ENCODE data around the gene MAP3K5.
"Not testable (repeated sequence)": the region's sequence is repeated elsewhere in the genome, so short reads cannot be mapped to it uniquely, and the experiment has no call there.

The MAP3K5 gene

DNA sequence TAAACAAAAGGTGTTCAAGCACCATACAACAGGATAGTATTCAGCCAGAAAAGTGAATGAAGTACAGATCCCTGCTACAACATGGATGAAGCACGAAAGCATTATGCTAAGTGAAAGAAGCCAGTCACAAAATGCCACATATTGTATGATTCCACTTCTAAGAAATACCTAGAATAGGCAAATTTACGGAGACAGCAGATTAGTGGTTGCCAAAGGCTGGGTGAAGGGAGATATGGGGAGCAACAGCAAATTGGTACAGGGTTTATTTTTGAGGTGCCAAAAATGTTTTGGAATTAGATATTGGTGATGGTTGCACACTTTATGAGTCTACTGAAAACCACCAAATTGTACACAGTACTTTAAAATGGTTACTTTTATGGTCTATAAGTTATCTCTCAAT lies 23.2 kb downstream of the MAP3K5 start:
- no peak for FAIRE-seq

DNA sequence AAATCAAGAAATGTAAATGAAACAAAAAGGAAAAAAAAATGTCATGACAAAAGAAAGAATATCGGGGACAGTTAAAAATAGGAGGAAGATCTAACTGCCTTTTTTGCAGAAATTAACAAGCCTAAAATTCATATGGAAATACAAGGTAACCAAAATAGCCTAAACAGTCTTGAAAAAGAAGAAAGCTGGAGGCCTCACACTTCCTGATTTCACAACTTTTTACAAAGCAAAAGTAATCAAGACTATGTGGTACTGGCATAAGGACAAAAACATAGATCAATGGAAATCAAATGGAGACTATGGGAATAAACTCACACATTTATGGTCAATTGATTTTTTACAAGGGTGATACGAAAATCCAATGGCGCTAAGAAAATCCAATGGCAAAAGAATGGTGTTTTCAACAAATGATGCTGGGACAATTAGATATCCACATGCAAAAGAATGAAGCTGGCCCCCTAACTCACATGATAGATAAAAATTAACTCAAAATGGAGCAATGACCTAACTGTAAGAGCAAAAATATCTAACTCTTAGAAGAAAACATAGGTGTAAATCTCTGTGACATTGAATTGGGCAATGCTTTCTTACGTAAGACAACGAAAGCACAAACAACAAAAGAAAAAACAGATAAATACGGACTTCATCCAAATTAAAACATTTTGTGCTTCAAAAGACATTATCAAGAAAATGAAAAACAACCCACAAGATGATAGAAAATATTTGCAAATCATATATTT lies 24.5 kb downstream of the MAP3K5 start:
- no peak for FAIRE-seq

GRCh38 chr6:136767103-136767502 lies 25.2 kb downstream of the MAP3K5 start:
- FAIRE-seq: no peak

- FAIRE-seq: no peak
These were observed 26.0 kb downstream of the MAP3K5 start for GRCh38 chr6:136766274-136766673.

DNA sequence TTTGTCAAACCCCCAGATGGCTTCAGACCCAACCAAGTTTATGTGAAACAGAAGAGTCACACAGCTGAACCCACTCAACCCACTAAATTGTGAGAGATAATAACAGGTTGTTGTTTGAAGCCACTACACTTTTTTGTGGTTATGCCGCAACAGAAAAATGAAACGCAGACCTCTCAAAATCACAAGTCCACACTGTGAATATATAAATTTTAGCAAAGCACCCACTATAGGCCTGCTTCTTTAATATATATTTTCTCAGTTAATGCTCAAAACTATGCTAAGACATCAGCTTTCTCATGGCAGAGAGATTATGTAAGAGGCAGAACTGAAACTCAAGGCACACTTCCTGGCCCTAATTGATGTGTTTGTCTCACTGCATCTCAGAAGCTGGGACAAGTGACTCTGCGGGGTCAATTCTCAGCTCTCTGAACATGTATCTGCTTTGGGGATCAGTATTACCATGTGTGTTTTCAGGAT lies 27.7 kb downstream of the MAP3K5 start:
- FAIRE-seq: no peak

DNA sequence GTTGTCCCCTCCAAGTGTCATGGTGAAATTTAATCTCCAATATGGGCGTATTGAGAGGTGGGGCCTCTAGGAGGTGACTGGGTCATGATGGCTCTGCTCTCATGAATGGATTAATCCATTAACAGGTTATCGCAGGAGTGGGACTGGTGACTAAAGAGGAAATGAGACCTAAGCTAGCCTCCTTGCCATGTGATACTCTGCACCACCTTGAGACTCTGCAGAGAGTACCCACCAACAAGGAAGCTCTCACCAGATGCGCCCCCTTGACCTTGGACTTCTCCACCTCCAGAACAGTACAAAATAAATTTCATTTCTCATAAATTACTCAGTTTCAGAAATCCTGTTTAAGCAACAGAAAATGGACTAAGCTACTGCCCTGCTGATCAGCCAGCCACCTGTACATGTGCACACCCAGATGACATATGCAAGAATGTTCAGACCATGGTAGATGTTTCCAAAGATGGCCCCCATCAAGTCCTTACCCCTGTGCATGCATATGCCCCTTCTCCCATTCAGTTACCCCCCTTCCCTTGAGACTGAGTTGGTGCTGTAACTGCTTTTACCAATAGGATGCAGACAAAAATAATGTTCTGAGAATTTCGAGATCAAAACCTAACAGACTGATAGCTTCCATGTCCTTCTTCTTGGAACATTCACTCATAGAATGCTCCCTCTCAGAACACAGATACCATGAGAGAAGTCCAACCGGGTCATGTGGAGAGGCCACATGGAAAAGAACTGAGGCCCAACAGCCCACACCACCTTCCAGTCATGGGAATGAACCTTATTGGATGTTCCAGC lies 28.4 kb downstream of the MAP3K5 start:
- no peak for FAIRE-seq

DNA sequence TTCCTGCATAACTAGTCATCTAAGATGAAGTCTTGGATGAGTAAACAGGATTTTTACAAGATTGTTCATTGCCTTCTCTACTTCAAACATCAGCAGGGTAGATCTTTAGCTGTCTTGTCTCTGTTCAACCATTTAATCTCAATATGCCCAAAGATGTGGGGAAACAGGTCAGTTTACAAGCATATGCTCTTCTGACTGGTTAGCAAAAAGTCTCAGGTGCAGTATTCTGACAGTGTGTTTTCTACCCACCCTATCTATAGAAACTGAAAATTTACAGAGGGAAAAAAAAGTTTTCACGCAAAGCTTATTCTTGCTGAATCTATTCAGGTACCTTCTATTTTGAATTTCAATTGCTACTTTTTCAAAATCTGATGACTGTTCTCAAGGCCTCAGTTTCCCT lies 29.0 kb downstream of the MAP3K5 start:
- FAIRE-seq: no peak

DNA sequence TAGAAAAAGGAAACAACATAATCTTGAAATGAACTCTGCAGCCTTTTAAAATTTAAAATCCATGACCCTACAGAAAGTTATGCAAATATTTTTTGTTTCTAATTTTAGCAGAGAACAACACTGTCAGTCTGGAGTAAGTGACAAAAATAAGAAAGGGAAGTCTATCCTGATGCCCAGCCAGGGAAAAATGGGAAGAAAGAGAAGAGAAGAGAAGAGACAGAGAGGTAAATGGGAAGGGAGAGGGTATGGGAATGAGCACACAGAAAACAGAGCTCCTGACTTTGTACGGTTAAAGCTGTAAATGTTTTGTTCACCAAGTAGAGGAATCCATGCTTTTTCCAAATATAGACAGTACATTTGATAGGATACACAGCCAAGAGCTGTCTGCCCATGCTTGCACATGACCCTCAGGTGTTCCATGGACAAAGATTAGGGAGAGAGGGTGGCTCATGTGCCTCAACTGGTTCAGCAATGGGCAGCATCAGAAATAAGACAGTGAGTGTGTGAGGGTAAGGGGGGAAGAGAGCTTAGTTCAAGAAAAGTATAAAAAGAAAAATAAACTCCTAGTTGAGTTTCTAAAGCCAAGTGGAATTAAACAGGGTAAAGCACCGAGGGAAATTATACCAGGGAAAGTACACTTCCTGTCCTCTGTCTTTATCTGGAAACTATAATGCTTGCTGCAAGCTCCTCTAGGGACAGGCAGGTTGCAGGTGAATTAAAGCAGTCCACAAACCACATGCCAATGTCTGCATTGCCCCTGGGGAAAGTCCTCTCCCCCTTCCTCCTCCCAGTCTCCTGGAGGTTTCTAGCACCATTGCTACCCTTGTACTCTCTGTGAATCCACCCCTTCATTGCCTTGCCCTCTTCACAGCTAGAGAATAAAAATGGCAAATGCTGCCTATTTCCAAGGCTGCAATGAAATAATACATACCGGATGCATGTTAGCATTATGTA lies 30.0 kb downstream of the MAP3K5 start:
- no peak for FAIRE-seq

- FAIRE-seq: no peak
These were observed 30.9 kb downstream of the MAP3K5 start for GRCh38 chr6:136761227-136761922.

DNA sequence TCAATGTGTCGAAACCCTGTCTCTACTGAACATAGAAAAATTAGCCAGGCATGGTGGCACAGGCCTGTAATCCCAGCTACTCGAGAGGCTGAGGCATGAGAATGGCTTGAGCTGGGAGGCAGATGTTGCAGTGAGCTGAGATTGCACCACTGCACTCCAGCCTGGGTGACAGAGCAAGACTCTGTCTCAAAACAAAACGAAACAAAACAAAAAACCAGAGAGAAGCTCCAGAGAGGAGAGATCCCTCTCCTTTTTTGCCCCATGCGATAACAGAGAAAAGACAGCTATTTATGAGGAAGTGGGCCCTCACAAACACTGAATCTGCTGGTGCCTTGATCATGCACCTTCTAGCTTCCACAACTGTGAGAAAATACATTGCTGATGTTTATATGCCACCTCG lies 31.5 kb downstream of the MAP3K5 start:
- not testable (repeated sequence) for FAIRE-seq

DNA sequence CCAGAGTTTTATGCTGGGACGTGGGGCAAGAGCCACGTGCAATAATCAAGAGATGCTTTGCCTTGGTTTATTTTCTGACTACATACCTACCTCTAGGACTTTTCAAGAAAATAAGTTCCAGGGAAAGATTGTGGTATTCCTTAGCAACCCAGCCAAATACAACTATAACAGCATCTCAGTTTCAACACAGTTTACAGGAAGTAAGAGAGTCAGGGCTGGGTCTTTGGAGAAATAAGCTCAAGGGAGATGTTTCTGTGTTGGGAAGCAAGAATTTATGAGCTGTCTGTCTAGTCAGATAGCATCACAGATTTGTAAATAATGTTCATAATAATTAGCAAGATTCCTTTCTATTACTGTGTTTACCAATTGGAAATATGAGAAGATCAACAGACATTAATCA lies 35.1 kb downstream of the MAP3K5 start:
- FAIRE-seq: no peak

DNA sequence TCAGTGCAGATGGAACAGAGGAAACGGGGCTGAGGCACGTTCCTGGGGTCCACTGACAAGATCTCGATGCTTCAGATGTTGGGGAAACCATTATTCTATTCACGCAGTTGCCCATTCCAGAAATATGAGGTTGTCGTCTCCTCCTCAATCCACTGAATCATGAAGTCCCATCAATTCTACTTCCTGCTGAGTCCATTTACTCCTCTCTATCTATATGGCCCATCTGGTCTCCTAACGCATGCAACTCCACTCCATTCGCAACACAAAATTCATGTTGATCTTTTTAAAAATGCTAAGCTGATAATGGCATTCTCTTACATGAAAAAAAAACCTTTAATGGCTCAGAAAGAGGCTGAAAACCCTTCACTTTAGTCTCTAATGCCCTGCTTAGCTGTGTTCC lies 37.5 kb downstream of the MAP3K5 start:
- no peak for FAIRE-seq

GRCh38 chr6:136753624-136754023 lies 38.7 kb downstream of the MAP3K5 start:
- FAIRE-seq: no peak

DNA sequence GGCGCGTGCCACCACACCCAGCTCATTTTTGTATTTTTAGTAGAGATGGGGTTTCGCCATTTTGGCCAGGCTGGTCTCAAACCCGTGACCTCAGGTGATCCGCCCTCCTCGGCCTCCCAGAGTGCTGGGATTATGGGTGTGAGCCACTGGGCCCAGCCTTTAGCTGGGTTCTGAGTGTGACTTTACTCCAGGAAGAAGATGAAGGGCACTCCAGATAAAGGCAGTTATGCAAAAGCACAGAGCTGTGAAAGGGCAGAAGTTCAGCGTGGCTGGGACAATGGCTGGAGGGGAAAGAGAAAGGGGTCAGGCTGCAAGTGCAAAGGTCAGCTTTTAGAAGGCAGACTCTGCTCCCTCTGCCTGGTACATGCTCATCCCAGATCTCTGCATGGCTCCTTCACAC lies 39.7 kb downstream of the MAP3K5 start:
- FAIRE-seq: no peak

- no peak for FAIRE-seq
These were observed 40.3 kb downstream of the MAP3K5 start for GRCh38 chr6:136751991-136752390.

GRCh38 chr6:136751522-136751956 lies 40.7 kb downstream of the MAP3K5 start:
- FAIRE-seq: no peak

DNA sequence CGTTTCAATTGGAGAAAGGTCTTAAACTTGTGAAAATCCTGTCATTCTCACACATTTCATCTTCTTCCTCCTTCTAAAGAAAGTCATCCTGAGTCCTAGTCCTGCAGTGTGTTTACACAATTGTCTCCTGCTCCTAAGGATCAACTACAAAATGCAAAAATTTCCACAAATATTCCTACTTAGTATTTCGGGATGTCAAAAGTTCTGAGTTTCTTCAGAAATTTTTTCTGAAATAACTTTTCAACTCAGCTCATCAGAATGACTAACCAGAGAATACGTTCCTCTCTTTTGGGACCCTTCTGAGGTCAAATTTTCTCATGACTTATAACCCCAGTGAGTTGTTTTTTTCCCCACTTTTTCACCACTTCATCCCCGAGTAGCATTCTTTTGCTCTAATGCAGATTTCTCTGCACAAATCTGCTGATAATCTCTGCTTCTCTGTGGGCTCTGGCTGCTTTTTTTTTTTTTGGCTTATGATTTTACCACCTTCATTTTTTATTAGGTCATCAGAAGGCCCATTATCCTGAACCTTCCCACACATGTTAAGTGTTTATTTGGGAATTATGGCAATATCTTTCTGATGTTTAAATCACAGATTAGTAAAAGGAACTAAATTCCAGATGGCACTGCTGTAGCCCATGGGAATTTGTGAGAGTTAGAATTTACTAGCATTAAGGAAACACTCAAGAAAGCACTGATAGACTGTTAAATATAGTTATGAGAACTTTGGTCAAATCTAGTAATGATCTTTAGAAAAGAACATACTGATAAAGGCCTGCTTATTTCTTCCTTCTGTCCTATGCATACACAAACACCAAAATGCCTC lies 41.4 kb downstream of the MAP3K5 start:
- no peak for FAIRE-seq

- no peak for FAIRE-seq
These were observed 42.8 kb downstream of the MAP3K5 start for GRCh38 chr6:136749359-136749997.

DNA sequence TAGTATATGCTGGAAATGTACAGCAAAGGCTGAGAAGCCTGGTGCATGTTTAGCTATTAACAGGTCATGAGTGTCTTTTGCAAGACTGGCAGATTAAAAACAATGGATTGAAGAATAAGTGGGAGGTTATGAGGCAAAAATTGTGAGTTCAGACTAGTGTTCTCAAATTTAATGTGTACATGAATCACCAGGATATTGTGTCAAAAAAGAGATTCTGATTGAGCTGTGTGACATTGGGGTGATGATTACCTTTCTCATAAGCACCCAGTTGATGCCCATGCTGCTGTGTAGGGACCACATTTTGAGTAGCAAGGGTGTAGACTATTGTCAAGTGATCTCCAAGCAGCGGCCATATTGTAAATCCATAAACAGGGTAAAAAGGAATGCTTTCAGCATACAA lies 44.8 kb downstream of the MAP3K5 start:
- FAIRE-seq: no peak

DNA sequence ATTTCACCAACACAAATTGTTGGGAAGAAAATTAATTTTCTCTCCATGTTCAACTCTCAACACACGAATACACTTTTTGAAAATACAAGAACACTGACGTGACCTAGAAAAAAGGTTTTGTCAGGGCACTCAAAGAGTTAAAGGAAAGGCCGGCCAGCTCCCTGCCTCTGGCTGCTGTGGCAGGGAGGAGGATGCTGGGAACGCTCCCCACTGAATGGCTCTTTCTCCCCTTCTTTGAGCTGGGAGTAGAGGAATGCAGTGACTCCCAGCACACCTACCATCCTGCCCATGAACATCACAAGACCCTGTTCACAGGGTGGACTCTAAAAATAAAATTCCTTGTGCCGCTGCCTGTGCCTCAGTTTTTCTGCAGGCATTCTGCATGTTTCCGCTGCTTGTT lies 47.0 kb downstream of the MAP3K5 start:
- no peak for FAIRE-seq

DNA sequence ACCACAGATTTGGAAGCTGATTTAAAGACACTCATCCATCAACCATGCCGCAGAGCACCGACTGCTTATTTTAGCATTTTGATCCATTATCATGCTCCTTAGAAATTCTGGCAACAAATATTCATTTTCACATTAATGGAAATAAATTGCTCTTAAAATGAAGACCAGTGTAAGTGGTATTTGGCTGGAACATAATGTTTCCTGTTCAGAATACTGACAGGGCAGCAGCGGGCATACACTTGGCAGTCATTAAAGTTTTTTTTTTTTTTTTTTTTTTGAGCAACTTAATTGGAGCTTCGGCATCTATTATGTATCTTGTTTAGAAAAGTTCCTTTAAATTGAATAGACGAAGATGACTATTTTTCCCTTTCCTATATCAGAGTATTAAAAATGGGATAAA lies 47.4 kb downstream of the MAP3K5 start:
- FAIRE-seq: no peak

All from colon (tissue), 2 donors.